Neural cell (in vitro differentiated cells): ENCODE data around the gene GCN1. TPM values are rescaled to one million over a fixed set of nuclear protein-coding genes. Genes with fewer than 3 reads are reported as not detected.

Experiments
- H2AFZ ChIP-seq: fragments of 200-600, 300-800 bp; sonication (generic), shearing (Covaris generic); 2 replicates; pipeline ENCODE4 v1.6.0; 2014; ENCODE audit warnings: low read depth, mild to moderate bottlenecking, antibody characterized with exemption, low read length, moderate library complexity
- H3F3A ChIP-seq: fragments of 200-600 bp; shearing (Covaris generic); 2 replicates; pipeline ENCODE4 v1.6.1; 2016; ENCODE audit warnings: mild to moderate bottlenecking, moderate library complexity, mixed read lengths, antibody characterized with exemption, low read length; ENCODE audit not compliant: insufficient read depth, poor library complexity, severe bottlenecking
- H3K27ac ChIP-seq: fragments of 200-600, 300-800 bp; sonication (generic), shearing (Covaris generic); 2 replicates; pipeline ENCODE4 v1.5.1; 2014; ENCODE audit warnings: mild to moderate bottlenecking, low read length, moderate library complexity
- H3K27me3 ChIP-seq: fragments of 300-800, 200-600 bp; sonication (generic), shearing (Covaris generic); 2 replicates; pipeline ENCODE4 v1.6.0; 2014; ENCODE audit warnings: mild to moderate bottlenecking, low read depth, low read length, moderate library complexity; ENCODE audit not compliant: insufficient read depth
- H3K36me3 ChIP-seq: fragments of 300-800, 200-600 bp; sonication (generic), shearing (Covaris generic); 2 replicates; pipeline ENCODE4 v1.5.1; 2014; ENCODE audit warnings: mild to moderate bottlenecking, antibody characterized with exemption, low read length, moderate library complexity; ENCODE audit not compliant: insufficient read depth
- H3K4me2 ChIP-seq: fragments of 300-800, 200-600 bp; sonication (generic), shearing (Covaris generic); 2 replicates; pipeline ENCODE4 v1.6.0; 2014; ENCODE audit warnings: mild to moderate bottlenecking, low read length
- H3K4me3 ChIP-seq: fragments of 300-800, 200-600 bp; sonication (generic), shearing (Covaris generic); 2 replicates; pipeline ENCODE4 v1.5.1; 2014; ENCODE audit warnings: mild to moderate bottlenecking, low read length, moderate library complexity
- H3K79me2 ChIP-seq: fragments of 200-600 bp; shearing (Covaris generic); replicated peaks from 2 replicates; pipeline ENCODE4 v1.6.0; 2014; ENCODE audit warnings: mild to moderate bottlenecking, low read length, moderate library complexity; ENCODE audit not compliant: insufficient read depth
- H3K9ac ChIP-seq: fragments of 300-800, 200-600 bp; sonication (generic), shearing (Covaris generic); 2 replicates; pipeline ENCODE4 v1.6.1; 2016; ENCODE audit warnings: mild to moderate bottlenecking, low read length, mixed read lengths
- H3K9me2 ChIP-seq: fragments of 200-600 bp; shearing (Covaris generic); 2 replicates; pipeline ENCODE4 v1.6.1; 2016; ENCODE audit warnings: mild to moderate bottlenecking, low read length, mixed read lengths; ENCODE audit not compliant: insufficient read depth
- H3K9me3 ChIP-seq: fragments of 200-600, 300-800 bp; sonication (generic), shearing (Covaris generic); 2 replicates; pipeline ENCODE4 v1.6.1; 2016; ENCODE audit warnings: mild to moderate bottlenecking, mixed run types, low read length, moderate library complexity, mixed read lengths
- H4K20me1 ChIP-seq: fragments of 200-600 bp; shearing (Covaris generic); 2 replicates; pipeline ENCODE4 v1.6.1; 2016; ENCODE audit warnings: mild to moderate bottlenecking, mixed run types; ENCODE audit not compliant: insufficient read depth
- CTCF ChIP-seq: fragments of 450-650 bp; IDR thresholded peaks from 2 replicates; pipeline ENCODE4 v1.5.1; 2014; ENCODE audit warnings: antibody characterized with exemption, mild to moderate bottlenecking, moderate library complexity; ENCODE audit not compliant: poor library complexity, severe bottlenecking
- EP300 ChIP-seq: fragments of 450-650 bp; conservative IDR thresholded peaks from 2 replicates; pipeline ENCODE4 v1.6.1; 2014; ENCODE audit warnings: antibody characterized with exemption, mild to moderate bottlenecking, moderate library complexity; ENCODE audit not compliant: poor library complexity, severe bottlenecking
- EZH2 ChIP-seq: fragments of 200-600, 300-800 bp; shearing (Covaris generic), sonication (generic); IDR thresholded peaks from 2 replicates; pipeline ENCODE4 v1.6.1; 2014; ENCODE audit warnings: antibody characterized with exemption, low read length, borderline replicate concordance, mild to moderate bottlenecking; ENCODE audit not compliant: insufficient read depth, poor library complexity, severe bottlenecking
- MXI1 ChIP-seq: fragments of 450-650 bp; conservative IDR thresholded peaks from 2 replicates; pipeline ENCODE4 v1.6.1; 2014; ENCODE audit warnings: antibody characterized with exemption, mild to moderate bottlenecking; ENCODE audit not compliant: poor library complexity, severe bottlenecking
- POLR2AphosphoS5 ChIP-seq: IDR thresholded peaks from 2 replicates; pipeline ENCODE4 v1.6.1; 2012
- REST ChIP-seq: IDR thresholded peaks from 2 replicates; pipeline ENCODE4 v1.6.1; 2012; ENCODE audit warnings: borderline replicate concordance
- polyA plus RNA-seq: library from polyadenylated mRNA; depleted of rRNA; stranded (reverse); fragments of >200 nt; gene quantifications from 2 replicates; pipeline ENCODE4 v1.2.3, GENCODE V29; 2014

Gene GCN1
- polyA plus RNA-seq, 1 donor from 2014 or later: 21.5 TPM

DNA sequence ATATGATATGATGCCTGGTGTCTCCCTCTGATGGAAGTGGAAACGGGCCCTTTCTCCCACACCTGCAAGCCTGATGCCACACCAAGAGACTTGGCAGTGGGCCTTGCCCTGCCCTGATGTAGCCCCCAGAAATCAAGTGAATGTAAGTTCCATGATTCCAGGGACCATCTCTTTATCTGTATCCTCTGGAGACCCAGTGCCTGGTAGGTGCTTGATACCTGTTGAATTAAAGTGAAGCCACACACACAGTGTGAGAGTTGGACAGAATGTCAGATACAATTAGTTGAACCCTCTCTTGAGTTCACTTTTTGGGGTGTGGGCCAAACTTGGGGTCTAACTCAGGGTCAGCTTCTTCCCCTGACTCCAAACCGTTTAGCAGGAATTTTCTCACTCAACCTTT, 73.2 kb downstream of the GCN1 start:
- no peaks in the 10 kb centered on the region for H3K9me3 ChIP-seq
- H3F3A ChIP-seq: no peaks in the 10 kb centered on the region

GRCh38 chr12:120119271-120119973, 75.1 kb downstream of the GCN1 start:
- Histone ChIP-seq H3F3A (no peaks in the 10 kb centered on the region), H3K4me2 (no peak overlapping the region)

More for the DNA sequence above, 73.2 kb downstream of the GCN1 start:
- Histone ChIP-seq H3K4me2 (no peak overlapping the region), H3K9ac (no peak overlapping the region), H3K36me3 (no peaks in the 10 kb centered on the region), H2AFZ (no peak overlapping the region), H3K79me2 (peaks cover 12% of the 10 kb centered on the region), H4K20me1 (no peaks in the 10 kb centered on the region), H3K4me3 (no peak overlapping the region), H3K27ac (no peak overlapping the region), H3K27me3 (no peaks in the 10 kb centered on the region), H3K9me2 (no peaks in the 10 kb centered on the region)
- TF ChIP-seq EZH2: no peak

More at GRCh38 chr12:120119271-120119973, 75.1 kb downstream of the GCN1 start:
- no peak overlapping the region for H2AFZ ChIP-seq
- H3K9ac ChIP-seq: no peak overlapping the region
- H3K36me3 ChIP-seq: no peaks in the 10 kb centered on the region
- no peaks in the 10 kb centered on the region for H3K27me3 ChIP-seq
- peaks cover 30% of the 10 kb centered on the region for H3K79me2 ChIP-seq
- no peak overlapping the region for H3K27ac ChIP-seq
- no peaks in the 10 kb centered on the region for H3K9me3 ChIP-seq
- no peaks in the 10 kb centered on the region for H3K9me2 ChIP-seq
- no peak overlapping the region for H3K4me3 ChIP-seq
- H4K20me1 ChIP-seq: no peaks in the 10 kb centered on the region
- TF ChIP-seq CTCF (no peak), POLR2AphosphoS5 (peak; percentile 78), EP300 (peak; percentile 87), MXI1 (no peak), REST (peak; percentile 31), EZH2 (no peak)
